Thyroid gland (tissue), 4 donors: ENCODE data around the gene ZNF611.
"Not testable (repeated sequence)": the region's sequence is repeated elsewhere in the genome, so short reads cannot be mapped to it uniquely, and the experiment has no call there.

Source experiments
- CTCF ChIP-seq, 6 experiments: fragments of 200-600 bp in 3 of 6; fragments of 450-650 bp in 3 of 6; sonication (generic) in 3 of 6; IDR thresholded peaks; one replicate each; pipeline ENCODE4 v1.5.1; 2016 to 2019; ENCODE audit warnings: antibody characterized with exemption in 6 of 6, mild to moderate bottlenecking in 2 of 6, inconsistent platforms in 1 of 6, moderate library complexity in 1 of 6
- POLR2A ChIP-seq, 2 donors: fragments of 450-650 bp; IDR thresholded peaks; one replicate each; pipeline ENCODE4 v1.6.1; 2017; ENCODE audit warnings: antibody characterized with exemption in 2 of 2, mild to moderate bottlenecking in 2 of 2, moderate library complexity in 1 of 2

GRCh38 chr19:52713051-52713450 lies 21.8 kb downstream of the ZNF611 start:
- TF ChIP-seq CTCF, POLR2A (IDR thresholded peaks at IDR 0.05): not testable (repeated sequence)
